ENCODE data around the gene TGFBR1.
A peak's percentile ranks its signal among the peaks of the same experiment; 100 is the strongest.

The TGFBR1 gene

GRCh38 chr9:99109522-99109921 is 4.6 kb downstream of the TGFBR1 start:
- peak; percentile 90 for DNase-seq

- peak; percentile 30 for DNase-seq
Observed at GRCh38 chr9:99112750-99113413, 8.0 kb downstream of the TGFBR1 start.

GRCh38 chr9:99113414-99114048 is 8.6 kb downstream of the TGFBR1 start:
- DNase-seq = peak; percentile 29

GRCh38 chr9:99114049-99114440 is 9.1 kb downstream of the TGFBR1 start:
- peak; percentile 29 for DNase-seq

- DNase-seq = no peak
Observed at GRCh38 chr9:99114846-99115500, 10.1 kb downstream of the TGFBR1 start.

GRCh38 chr9:99116003-99116411 is 11.1 kb downstream of the TGFBR1 start:
- DNase-seq = no peak

GRCh38 chr9:99118782-99119466 is 14.0 kb downstream of the TGFBR1 start:
- DNase-seq = peak; percentile 73

GRCh38 chr9:99119976-99120655 is 15.2 kb downstream of the TGFBR1 start:
- no peak for DNase-seq

GRCh38 chr9:99121604-99122003 is 16.7 kb downstream of the TGFBR1 start:
- DNase-seq = no peak

GRCh38 chr9:99124534-99125255 is 19.8 kb downstream of the TGFBR1 start:
- no peak for DNase-seq

- DNase-seq = no peak
Observed at GRCh38 chr9:99125446-99125845, 20.5 kb downstream of the TGFBR1 start.

GRCh38 chr9:99126312-99126711 is 21.4 kb downstream of the TGFBR1 start:
- DNase-seq = no peak

GRCh38 chr9:99127356-99128132 is 22.6 kb downstream of the TGFBR1 start:
- no peak for DNase-seq

GRCh38 chr9:99128133-99128406 is 23.2 kb downstream of the TGFBR1 start:
- DNase-seq = no peak

- DNase-seq = no peak
Observed at GRCh38 chr9:99129091-99129490, 24.2 kb downstream of the TGFBR1 start.

- DNase-seq = peak; percentile 67
Observed at GRCh38 chr9:99130069-99130468, 25.2 kb downstream of the TGFBR1 start.

GRCh38 chr9:99133145-99133544 is 28.2 kb downstream of the TGFBR1 start:
- no peak for DNase-seq

GRCh38 chr9:99134893-99135341 is 30.0 kb downstream of the TGFBR1 start:
- DNase-seq = no peak

- no peak for DNase-seq
Observed at GRCh38 chr9:99135456-99135855, 30.5 kb downstream of the TGFBR1 start.

- peak; percentile 80 for DNase-seq
Observed at GRCh38 chr9:99137225-99137624, 32.3 kb downstream of the TGFBR1 start.

- DNase-seq = no peak
Observed at GRCh38 chr9:99137891-99138290, 33.0 kb downstream of the TGFBR1 start.
